Peyer's patch (tissue), 4 donors: ENCODE measurements around the gene NLRP1.

Experiments
- CTCF ChIP-seq, 6 experiments: fragments of 450-650 bp in 4 of 6; fragments of 200-600 bp in 2 of 6; sonication (generic) in 1 of 6; IDR thresholded peaks; one replicate each; pipeline ENCODE4 v1.5.1; 2017 to 2019; ENCODE audit warnings: antibody characterized with exemption in 6 of 6, mild to moderate bottlenecking in 3 of 6, moderate library complexity in 1 of 6
- POLR2A ChIP-seq, 2 donors: fragments of 450-650 bp; IDR thresholded peaks; one replicate each; pipeline ENCODE4 v1.5.1; 2017; ENCODE audit warnings: antibody characterized with exemption in 2 of 2, mild to moderate bottlenecking in 2 of 2, moderate library complexity in 2 of 2

GRCh38 chr17:5486206-5487124 is 97.8 kb downstream of the NLRP1 start, which contains the start of gene MIS12:
- TF ChIP-seq CTCF (IDR thresholded peaks at IDR 0.05) (no peak), POLR2A (IDR thresholded peaks at IDR 0.05) (peak; percentile 67 to 84)
